Bronchial smooth muscle cell (primary cell): ENCODE data around the gene PNPLA3. TPM values are rescaled to one million over a fixed set of nuclear protein-coding genes. Genes with fewer than 3 reads are reported as not detected.

Experiments used
- total RNA-seq: library from RNA; depleted of rRNA; stranded (reverse); fragments of >200 nt; gene quantifications from 2 replicates; pipeline ENCODE4 v1.2.1, GENCODE V29; 2014

PNPLA3 gene, protein sequence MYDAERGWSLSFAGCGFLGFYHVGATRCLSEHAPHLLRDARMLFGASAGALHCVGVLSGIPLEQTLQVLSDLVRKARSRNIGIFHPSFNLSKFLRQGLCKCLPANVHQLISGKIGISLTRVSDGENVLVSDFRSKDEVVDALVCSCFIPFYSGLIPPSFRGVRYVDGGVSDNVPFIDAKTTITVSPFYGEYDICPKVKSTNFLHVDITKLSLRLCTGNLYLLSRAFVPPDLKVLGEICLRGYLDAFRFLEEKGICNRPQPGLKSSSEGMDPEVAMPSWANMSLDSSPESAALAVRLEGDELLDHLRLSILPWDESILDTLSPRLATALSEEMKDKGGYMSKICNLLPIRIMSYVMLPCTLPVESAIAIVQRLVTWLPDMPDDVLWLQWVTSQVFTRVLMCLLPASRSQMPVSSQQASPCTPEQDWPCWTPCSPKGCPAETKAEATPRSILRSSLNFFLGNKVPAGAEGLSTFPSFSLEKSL
- total RNA-seq, result 1.7 and 2.9 TPM in 2 replicates

DNA sequence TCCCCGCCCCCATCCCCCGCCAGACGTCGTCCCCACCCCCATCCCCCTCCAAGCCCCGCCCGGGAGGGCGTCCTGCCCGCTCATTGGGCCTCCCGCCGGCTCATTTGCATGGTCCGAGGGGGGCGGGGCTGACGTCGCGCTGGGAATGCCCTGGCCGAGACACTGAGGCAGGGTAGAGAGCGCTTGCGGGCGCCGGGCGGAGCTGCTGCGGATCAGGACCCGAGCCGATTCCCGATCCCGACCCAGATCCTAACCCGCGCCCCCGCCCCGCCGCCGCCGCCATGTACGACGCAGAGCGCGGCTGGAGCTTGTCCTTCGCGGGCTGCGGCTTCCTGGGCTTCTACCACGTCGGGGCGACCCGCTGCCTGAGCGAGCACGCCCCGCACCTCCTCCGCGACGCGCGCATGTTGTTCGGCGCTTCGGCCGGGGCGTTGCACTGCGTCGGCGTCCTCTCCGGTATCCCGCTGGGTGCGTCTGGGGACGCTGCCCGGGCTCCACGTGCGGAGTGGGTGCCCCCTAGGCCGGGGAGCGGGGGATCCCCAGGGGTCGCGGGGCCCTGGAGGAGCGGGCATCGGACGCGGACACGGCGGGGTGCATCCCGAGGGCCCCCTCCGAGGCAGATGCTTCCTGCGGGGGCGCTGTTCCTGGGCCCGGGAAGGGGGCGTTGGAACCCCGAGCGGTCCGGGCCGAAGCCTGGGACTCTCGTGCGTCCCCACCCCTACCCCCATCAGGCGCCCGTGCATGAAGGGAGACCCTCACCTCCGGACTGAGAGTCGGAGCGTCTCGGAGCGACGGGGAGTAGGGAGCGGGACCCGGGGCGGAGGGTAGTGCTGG lies at the start of gene PNPLA3:
TSS of gene PNPLA3 (plus strand) at position 175 of the 834 bp plus-strand sequence. CDS start at position 282, 107 bp downstream.

DNA sequence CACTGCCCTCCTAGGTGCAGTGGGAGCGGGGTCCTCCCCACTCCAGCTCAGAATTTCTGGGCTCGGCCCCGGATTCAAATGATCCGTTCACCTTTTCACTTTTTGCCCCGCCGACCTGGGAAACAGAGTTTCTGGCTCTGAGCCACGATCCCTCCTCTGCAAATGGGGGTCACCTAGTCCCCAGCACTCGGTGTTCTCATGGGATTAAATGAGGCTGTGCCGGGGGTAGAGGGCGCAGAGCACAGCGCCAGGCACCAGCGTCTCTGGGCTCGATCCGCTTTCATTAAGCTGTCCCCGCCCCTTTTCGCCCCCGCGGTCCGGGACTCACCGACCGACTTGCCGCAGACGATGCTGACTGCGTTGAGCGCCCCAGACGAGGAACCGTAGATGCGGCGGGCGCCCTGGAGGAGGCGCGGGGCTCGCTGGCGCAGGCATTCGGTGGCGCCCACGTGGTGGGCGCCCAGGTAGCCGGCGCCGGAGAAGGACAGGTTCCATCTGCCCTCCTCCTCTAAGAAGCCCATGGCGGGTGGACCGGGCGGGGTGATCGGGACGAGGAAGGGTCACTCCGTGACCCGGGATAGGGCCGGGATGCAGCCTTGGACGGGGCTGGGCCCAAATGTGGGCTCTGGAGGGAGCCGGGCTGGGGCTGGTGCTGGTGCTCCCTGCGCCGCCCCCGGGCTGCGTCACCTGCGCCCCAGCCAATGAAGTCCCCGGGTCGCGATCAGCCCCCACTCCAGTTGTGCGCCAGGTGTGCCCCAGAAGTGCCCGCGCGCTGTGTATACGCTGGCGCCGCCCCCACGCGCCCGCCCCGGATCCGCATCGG lies 32.0 kb upstream of the PNPLA3 start, which contains the start of gene PNPLA5:
TSS of gene PNPLA5 (minus strand) at position 654 of the 823 bp plus-strand sequence. CDS start at position 521, 133 bp downstream.

GRCh38 chr22:43955040-43955882 lies 31.7 kb downstream of the PNPLA3 start, which contains the start of gene SAMM50:
Gene SAMM50, plus strand, starts transcription at chr22:43955442. Its CDS starts 136 bp downstream, at chr22:43955578.

Other genes starting within 250 kb of the PNPLA3 start
- gene EFCAB6, start 111.5 kb upstream of the PNPLA3 start, total RNA-seq, result 1.3 and 2.7 TPM in 2 replicates
- 0.43 and 0.47 TPM in 2 replicates for gene SULT4A1, start 61.3 kb upstream of the PNPLA3 start, total RNA-seq
- 0.16 TPM in 1 of 2 replicates, not detected in the other for gene PNPLA5, start 31.8 kb upstream of the PNPLA3 start, total RNA-seq
- 47.5 and 58.5 TPM in 2 replicates for gene SAMM50, start 31.6 kb downstream of the PNPLA3 start, total RNA-seq
- gene PARVB, start 100.5 kb downstream of the PNPLA3 start, total RNA-seq, result 14.5 and 26.7 TPM in 2 replicates